ENCODE measurements around the gene GPD2.
A peak's percentile ranks its signal among the peaks of the same experiment; 100 is the strongest.

The GPD2 gene

GRCh38 chr2:156435718-156436496 is at the start of gene GPD2:
Gene GPD2 (plus strand): TSS chr2:156436379. CDS start chr2:156476106, 39,727 bp downstream.
- DNase-seq (ENCODE audit: low read depth), result peak; percentile 53

- DNase-seq (ENCODE audit: low read depth), result no peak
Measured at GRCh38 chr2:156394033-156394741, 42.0 kb upstream of the GPD2 start.

GRCh38 chr2:156396126-156396525 is 40.1 kb upstream of the GPD2 start:
- no peak for DNase-seq (ENCODE audit: low read depth)

GRCh38 chr2:156397229-156397628 is 39.0 kb upstream of the GPD2 start:
- no peak for DNase-seq (ENCODE audit: low read depth)

- no peak for DNase-seq (ENCODE audit: low read depth)
Measured at GRCh38 chr2:156398176-156398575, 38.0 kb upstream of the GPD2 start.

GRCh38 chr2:156399224-156399949 is 36.8 kb upstream of the GPD2 start:
- DNase-seq (ENCODE audit: low read depth), result no peak

GRCh38 chr2:156399950-156400705 is 36.1 kb upstream of the GPD2 start:
- no peak for DNase-seq (ENCODE audit: low read depth)

GRCh38 chr2:156400706-156401678 is 35.2 kb upstream of the GPD2 start:
- peak; percentile 61 for DNase-seq (ENCODE audit: low read depth)

GRCh38 chr2:156401861-156402260 is 34.3 kb upstream of the GPD2 start:
- DNase-seq (ENCODE audit: low read depth), result no peak

- no peak for DNase-seq (ENCODE audit: low read depth)
Measured at GRCh38 chr2:156405586-156405985, 30.6 kb upstream of the GPD2 start.

GRCh38 chr2:156411835-156412234 is 24.3 kb upstream of the GPD2 start:
- DNase-seq (ENCODE audit: low read depth), result no peak

- DNase-seq (ENCODE audit: low read depth), result no peak
Measured at GRCh38 chr2:156421851-156422250, 14.3 kb upstream of the GPD2 start.

- no peak for DNase-seq (ENCODE audit: low read depth)
Measured at GRCh38 chr2:156423674-156424282, 12.4 kb upstream of the GPD2 start.

GRCh38 chr2:156427074-156427473 is 9.1 kb upstream of the GPD2 start:
- DNase-seq (ENCODE audit: low read depth), result no peak

GRCh38 chr2:156429211-156429610 is 7.0 kb upstream of the GPD2 start:
- DNase-seq (ENCODE audit: low read depth), result no peak

- DNase-seq (ENCODE audit: low read depth), result no peak
Measured at GRCh38 chr2:156430236-156430979, 5.8 kb upstream of the GPD2 start.

GRCh38 chr2:156430980-156431358 is 5.2 kb upstream of the GPD2 start:
- no peak for DNase-seq (ENCODE audit: low read depth)

GRCh38 chr2:156434461-156435291 is 1.5 kb upstream of the GPD2 start:
- no peak for DNase-seq (ENCODE audit: low read depth)

- DNase-seq (ENCODE audit: low read depth), result no peak
Measured at GRCh38 chr2:156435396-156435717, 822 bp upstream of the GPD2 start.
